ENCODE measurements around the gene SEPTIN2.

The SEPTIN2 gene

DNA sequence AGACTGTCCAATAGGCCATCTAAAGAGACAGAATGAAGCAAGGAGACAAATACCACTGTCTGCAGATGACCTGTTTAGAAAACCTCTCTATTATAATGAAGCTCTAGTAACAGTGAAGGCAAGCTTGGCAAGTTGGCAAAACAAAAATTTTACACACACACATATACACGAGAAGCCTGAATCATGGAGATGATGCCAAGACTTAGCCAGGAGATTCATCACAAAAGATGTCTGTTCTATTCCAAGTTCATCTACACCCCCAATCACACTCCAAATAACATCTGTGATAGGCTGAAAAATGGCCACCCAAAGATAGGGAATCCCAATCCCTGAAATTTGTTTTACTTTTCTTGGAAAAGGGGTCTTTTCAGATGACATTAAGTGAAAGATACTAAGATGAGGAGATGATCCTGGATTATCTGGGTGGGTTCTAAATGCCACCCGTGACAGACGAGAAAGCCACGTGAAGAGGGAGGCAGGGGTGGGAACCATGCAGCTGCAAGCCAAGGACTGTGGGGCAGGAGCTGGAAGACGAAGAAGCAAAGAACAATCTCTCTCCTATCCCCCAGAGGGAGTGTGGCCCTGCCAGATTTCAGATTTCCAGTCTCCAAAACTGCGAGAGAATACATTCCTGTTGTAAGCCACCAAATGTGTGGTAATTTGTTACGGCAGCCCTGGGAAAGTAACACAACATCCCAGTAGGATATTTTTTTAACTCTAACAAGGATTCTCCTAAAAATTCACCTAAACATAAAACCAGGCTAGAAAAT lies 20.2 kb upstream of the SEPTIN2 start:
- DNase-seq, result no peak
- peaks cover 8% of the 10 kb centered on the region for H3K36me3 Mint-ChIP-seq (ENCODE audit: insufficient read depth)
- no peak overlapping the region for H3K4me3 Mint-ChIP-seq
- H3K9me3 Mint-ChIP-seq, result no peaks in the 10 kb centered on the region
- H3K27ac Mint-ChIP-seq, result no peak overlapping the region
- H3K27me3 Mint-ChIP-seq, result no peaks in the 10 kb centered on the region
- no peak for ATAC-seq (replicated peaks)
- H3K4me1 Mint-ChIP-seq (ENCODE audit: low read depth in 2 of 2), result peaks cover 43 to 56% of the 10 kb centered on the region in 2 donors

DNA sequence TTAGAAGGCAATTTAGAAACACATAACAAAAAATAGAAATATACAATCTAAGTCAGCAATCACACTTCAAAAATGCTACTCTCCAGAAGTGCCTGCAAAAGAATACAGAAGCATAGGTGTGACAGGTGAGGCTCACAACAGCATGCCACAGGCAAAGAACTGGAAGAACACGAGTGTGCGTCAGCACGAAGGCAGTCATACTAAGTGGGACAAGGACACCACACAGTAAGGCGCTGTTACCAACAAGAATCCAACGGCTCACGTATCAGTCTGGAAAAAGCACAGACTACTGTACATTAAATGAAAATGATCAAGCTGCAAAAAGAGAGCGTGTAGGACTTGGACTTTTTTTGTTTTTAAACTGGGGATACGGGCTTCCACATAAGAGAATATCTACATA lies 19.0 kb upstream of the SEPTIN2 start:
- DNase-seq (no peak), ATAC-seq (replicated peaks) (no peak)
- Mint-ChIP-seq H3K36me3 (ENCODE audit: insufficient read depth) (peaks cover 8% of the 10 kb centered on the region), H3K4me1 (ENCODE audit: low read depth in 2 of 2) (peaks cover 42 to 46% of the 10 kb centered on the region in 2 donors), H3K27me3 (no peaks in the 10 kb centered on the region), H3K9me3 (no peaks in the 10 kb centered on the region), H3K27ac (peak overlapping the region in 1 of 2 donors; percentile 27), H3K4me3 (no peak overlapping the region)

DNA sequence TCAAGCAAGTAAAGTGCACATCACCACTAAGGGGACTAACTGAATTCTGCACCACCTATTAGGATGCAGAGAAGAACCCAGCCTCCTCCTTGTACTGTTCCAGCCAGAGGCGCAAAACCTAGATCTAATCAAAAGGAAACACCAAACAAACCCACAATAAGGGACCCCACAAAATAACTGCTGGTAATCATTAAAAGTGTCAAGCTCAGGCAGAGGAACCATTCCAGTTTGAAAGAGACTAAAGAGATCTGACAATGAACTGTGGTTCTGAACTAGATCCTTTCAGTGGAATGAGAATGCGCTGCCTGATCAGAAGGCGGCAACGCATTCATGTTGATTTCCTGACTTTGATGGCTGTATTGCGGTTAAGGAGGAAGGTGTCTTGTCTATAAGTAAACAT lies 17.1 kb upstream of the SEPTIN2 start:
- H3K4me1 Mint-ChIP-seq (ENCODE audit: low read depth in 2 of 2), result peaks cover 45 to 49% of the 10 kb centered on the region in 2 donors

DNA sequence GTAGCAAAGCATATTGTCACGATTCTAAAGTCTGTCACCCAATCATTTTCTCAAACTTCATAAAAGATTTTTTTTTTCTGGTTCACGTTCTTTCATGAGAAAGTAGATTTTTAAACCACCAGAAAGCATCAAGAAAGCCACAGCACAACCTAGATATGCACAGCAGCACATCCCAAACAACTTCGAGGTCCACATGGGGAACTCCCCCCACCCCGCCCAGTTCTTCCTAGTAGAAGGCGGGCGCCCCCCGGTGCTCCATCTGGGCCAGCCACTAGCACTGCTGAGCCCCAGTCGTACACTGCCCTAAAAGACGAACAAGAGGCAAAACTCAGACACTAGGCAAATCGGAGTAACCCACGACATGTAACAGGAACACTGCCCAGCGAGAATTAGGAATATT lies 15.7 kb upstream of the SEPTIN2 start:
- DNase-seq, result peak in 2 of 3 experiments; percentile 27 to 35
- Mint-ChIP-seq H3K4me1 (ENCODE audit: low read depth in 2 of 2) (peaks cover 50 to 57% of the 10 kb centered on the region in 2 donors), H3K4me3 (peak overlapping the region in 1 of 2 donors; percentile 62), H3K36me3 (ENCODE audit: insufficient read depth) (peaks cover 8% of the 10 kb centered on the region), H3K27ac (peak overlapping the region in 1 of 2 donors; percentile 54), H3K9me3 (no peaks in the 10 kb centered on the region), H3K27me3 (no peaks in the 10 kb centered on the region)
- peak; percentile 76 for ATAC-seq (replicated peaks)

More for the DNA sequence above, 17.1 kb upstream of the SEPTIN2 start:
- Mint-ChIP-seq H3K27ac (peak overlapping the region; percentile 9 to 86), H3K4me3 (peak overlapping the region; percentile 58 to 62), H3K36me3 (ENCODE audit: insufficient read depth) (peaks cover 8% of the 10 kb centered on the region), H3K27me3 (no peaks in the 10 kb centered on the region), H3K9me3 (no peaks in the 10 kb centered on the region)
- no peak for DNase-seq
- ATAC-seq (replicated peaks), result peak; percentile 67

DNA sequence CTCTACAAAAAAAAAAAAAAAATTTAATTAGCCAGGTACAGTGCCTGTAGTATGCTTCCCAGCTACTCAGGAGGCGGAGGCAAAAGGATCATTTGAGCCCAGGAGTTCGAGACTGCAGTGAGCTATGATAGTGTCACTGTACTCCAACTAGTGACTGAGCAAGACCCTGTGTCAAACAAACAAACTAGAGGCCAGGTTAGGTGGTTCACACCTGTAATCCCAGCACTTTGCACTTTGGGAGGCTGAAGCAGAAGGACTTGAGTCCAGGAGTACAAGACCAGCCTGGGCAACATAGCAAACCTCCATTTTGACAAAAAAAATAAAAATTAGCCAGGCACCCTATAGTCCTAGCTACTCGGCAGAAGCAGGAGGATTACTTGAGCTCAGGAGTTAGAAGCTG lies 13.6 kb upstream of the SEPTIN2 start:
- H3K9me3 Mint-ChIP-seq, result no peaks in the 10 kb centered on the region
- H3K27me3 Mint-ChIP-seq, result no peaks in the 10 kb centered on the region
- ATAC-seq (replicated peaks) (no peak), DNase-seq (no peak)
- no peak overlapping the region for H3K4me3 Mint-ChIP-seq
- peaks cover 46 to 50% of the 10 kb centered on the region in 2 donors for H3K4me1 Mint-ChIP-seq (ENCODE audit: low read depth in 2 of 2)
- H3K36me3 Mint-ChIP-seq (ENCODE audit: insufficient read depth), result peaks cover 10% of the 10 kb centered on the region
- no peak overlapping the region for H3K27ac Mint-ChIP-seq

DNA sequence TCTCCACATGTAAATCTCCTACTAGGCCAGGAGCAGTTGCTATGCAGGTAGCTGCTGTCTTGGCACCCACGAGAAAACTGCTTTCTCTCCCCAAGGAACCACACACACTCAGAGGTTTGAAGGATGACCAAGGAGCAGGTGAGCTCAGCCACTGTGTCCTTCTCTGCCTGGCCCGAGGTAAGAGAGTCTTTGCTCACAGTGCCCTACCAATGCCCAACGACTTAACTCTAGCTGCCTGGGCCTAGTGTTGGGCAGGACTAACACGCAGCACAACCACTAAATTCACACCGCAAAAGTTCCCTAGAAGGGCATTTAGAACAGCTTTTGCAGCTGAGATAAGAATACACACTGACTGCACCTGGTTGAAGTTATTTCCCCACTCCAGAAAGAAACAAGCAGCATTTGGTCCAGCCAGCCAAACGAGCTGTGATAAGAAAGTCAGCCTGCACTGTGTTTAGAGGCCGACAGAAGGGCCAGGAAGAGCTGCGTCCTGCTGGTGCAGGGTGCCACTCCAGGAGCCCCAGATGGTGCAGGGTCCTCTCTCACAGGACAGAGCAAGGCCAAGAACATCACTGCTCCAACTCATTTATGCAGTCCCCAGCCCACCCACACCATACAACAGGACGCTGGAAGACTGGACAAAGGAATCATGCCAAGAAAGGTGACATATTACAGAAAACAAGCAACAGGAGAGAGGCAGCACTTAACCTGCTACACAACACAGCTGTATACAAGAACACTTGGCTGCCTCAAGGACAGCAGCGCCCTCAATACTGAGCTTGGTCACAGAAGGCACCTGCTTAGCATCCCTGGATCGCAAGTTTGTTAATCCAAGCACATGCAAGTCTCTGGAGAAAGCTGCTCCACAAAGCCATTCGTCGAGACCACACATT lies 12.7 kb upstream of the SEPTIN2 start:
- Mint-ChIP-seq H3K27me3 (no peaks in the 10 kb centered on the region), H3K27ac (peak overlapping the region in 1 of 2 donors; percentile 89), H3K4me1 (ENCODE audit: low read depth in 2 of 2) (peaks cover 42 to 45% of the 10 kb centered on the region in 2 donors), H3K4me3 (no peak overlapping the region), H3K9me3 (no peaks in the 10 kb centered on the region), H3K36me3 (ENCODE audit: insufficient read depth) (peaks cover 4% of the 10 kb centered on the region)
- no peak for DNase-seq
- no peak for ATAC-seq (replicated peaks)

DNA sequence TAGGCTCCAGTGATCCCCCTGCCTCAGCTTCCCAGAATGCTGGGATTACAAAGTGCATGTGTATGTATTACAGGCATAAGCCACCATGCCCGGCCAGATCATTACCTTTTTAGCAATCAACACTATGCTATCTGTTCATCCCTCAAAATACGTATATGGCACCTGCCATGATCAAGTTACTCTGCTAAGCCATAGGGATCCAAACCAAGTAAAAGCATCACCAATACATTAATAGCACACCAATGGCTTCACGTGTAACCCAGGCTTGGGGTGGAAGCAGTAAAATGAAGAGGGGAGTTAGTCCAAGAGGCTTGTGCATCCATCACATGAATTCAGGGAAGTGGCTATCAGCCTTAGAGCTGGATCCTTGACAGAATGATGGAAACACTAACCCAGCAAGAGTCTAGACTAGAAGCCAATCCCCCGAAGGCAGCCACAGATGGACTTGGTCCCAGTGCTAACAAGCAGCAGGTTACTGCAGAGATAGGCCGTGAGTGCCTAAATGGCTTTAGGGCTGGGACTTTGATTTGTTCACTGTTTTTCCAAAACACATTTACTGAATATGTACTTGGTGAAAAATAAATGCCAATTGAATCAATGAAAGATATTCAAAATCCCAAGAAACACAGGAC lies 11.6 kb upstream of the SEPTIN2 start:
- H3K27ac Mint-ChIP-seq, result peak overlapping the region; percentile 71 to 89
- ATAC-seq (replicated peaks) (no peak), DNase-seq (no peak)
- peaks cover 4% of the 10 kb centered on the region for H3K36me3 Mint-ChIP-seq (ENCODE audit: insufficient read depth)
- no peak overlapping the region for H3K4me3 Mint-ChIP-seq
- no peaks in the 10 kb centered on the region for H3K27me3 Mint-ChIP-seq
- H3K9me3 Mint-ChIP-seq, result no peaks in the 10 kb centered on the region
- peaks cover 41 to 43% of the 10 kb centered on the region in 2 donors for H3K4me1 Mint-ChIP-seq (ENCODE audit: low read depth in 2 of 2)

DNA sequence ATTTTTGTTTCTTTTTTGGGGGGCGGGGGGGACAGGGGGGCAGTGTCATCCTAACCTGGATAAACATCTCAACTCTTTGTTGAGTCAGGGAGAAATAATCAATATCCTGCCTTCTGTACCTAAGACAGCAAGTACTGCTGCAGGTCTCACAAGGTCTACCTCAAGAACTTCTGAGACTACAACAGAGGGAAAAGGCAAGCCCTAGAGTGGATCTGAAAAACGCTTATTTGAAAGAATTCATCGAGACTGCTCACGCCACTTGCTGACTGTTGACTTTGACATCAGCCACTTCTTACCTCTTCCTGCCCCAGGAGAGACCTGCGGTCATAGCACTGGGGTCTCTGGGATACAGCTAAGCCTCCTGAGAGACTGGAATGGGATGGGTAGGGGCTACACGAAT lies 8.7 kb upstream of the SEPTIN2 start:
- Mint-ChIP-seq H3K4me1 (ENCODE audit: low read depth in 2 of 2) (peaks cover 46 to 59% of the 10 kb centered on the region in 2 donors), H3K27me3 (no peaks in the 10 kb centered on the region), H3K4me3 (no peak overlapping the region), H3K27ac (peak overlapping the region in 1 of 2 donors; percentile 89), H3K9me3 (no peaks in the 10 kb centered on the region), H3K36me3 (ENCODE audit: insufficient read depth) (peaks cover 4% of the 10 kb centered on the region)
- DNase-seq (no peak), ATAC-seq (replicated peaks) (no peak)

DNA sequence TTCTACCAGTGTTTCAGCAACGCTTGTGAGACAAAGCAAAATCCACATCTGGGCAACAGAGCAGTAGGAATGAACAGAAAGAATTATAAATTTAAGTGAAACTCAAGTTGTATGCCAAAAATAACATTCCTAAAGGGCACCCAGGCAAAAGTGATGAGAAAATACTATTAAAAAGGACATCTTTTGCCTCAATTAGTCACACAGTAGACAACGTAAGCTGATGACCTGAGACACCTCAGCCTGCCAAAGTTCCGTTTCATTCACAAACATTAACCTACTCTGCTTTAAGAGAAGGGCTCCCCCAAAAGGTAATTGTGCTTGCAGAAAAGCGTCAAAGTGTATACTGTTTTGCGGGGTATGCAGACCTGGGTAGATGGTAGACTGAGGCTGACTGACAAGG lies 7.5 kb upstream of the SEPTIN2 start:
- ATAC-seq (replicated peaks) (no peak), DNase-seq (no peak)
- Mint-ChIP-seq H3K36me3 (ENCODE audit: insufficient read depth) (peaks cover 4% of the 10 kb centered on the region), H3K9me3 (no peaks in the 10 kb centered on the region), H3K27ac (peak overlapping the region; percentile 56 to 88), H3K27me3 (no peaks in the 10 kb centered on the region), H3K4me1 (ENCODE audit: low read depth in 2 of 2) (peaks cover 44 to 54% of the 10 kb centered on the region in 2 donors), H3K4me3 (no peak overlapping the region)

DNA sequence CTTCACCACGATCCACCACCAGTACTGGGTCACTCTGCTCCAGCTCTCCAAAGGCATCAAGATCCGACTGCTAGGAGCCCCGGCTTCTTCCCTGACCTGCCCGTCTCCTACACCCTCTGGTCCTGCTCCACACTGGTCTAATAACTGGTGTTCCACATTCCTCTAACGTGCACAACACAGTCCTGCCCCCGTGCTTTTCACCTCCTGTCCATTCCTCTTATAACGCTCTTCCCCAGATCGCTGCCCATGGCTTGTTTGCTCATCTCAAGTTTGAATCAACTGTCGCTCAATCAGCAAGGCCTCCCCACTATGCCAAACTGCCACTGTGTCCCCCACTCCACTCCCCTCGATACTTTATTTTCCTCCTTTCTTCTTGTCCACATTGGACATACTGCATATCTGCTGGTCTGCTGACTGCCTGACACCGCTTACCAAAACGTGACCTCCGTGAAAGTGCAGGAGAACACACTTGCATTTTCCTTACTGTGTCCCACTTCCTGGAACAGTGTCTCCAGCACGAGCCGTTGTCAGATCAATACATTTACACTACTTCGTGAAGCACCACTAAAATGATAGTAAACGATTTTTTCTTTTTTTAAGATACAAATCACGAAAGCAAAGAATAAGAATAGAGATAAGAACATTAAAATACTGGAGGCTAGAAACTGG lies 6.8 kb upstream of the SEPTIN2 start:
- Mint-ChIP-seq H3K27ac (peak overlapping the region; percentile 88 to 93), H3K4me1 (ENCODE audit: low read depth in 2 of 2) (peaks cover 42 to 55% of the 10 kb centered on the region in 2 donors), H3K4me3 (peak overlapping the region in 1 of 2 donors; percentile 20), H3K9me3 (no peaks in the 10 kb centered on the region), H3K27me3 (no peaks in the 10 kb centered on the region), H3K36me3 (ENCODE audit: insufficient read depth) (peaks cover 4% of the 10 kb centered on the region)
- DNase-seq (no peak), ATAC-seq (replicated peaks) (no peak)

DNA sequence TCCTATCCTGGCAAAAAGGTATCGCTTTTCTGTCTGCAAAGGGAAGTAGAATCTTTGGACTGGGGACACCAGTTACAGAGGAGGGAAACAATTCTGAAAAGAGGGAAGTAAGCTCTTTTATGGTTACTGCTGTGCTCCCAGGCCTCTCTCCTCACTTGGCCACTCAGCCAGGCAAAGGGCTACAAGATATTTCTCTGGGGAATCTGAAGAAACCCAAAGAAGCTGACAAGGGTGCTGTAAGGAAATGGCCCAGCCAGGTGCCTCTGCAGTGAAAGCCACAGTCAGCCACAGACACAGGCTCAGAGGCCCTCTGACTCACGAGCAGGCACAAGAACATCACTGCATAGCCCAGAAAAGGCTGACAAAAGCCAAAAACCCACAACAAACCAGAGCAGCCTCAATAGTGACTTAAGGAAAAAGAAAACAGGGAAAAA lies 6.0 kb upstream of the SEPTIN2 start:
- H3K4me1 Mint-ChIP-seq (ENCODE audit: low read depth in 2 of 2), result peaks cover 43 to 59% of the 10 kb centered on the region in 2 donors
- DNase-seq, result peak; percentile 41 to 53 (median 52)
- ATAC-seq (replicated peaks), result peak; percentile 86

DNA sequence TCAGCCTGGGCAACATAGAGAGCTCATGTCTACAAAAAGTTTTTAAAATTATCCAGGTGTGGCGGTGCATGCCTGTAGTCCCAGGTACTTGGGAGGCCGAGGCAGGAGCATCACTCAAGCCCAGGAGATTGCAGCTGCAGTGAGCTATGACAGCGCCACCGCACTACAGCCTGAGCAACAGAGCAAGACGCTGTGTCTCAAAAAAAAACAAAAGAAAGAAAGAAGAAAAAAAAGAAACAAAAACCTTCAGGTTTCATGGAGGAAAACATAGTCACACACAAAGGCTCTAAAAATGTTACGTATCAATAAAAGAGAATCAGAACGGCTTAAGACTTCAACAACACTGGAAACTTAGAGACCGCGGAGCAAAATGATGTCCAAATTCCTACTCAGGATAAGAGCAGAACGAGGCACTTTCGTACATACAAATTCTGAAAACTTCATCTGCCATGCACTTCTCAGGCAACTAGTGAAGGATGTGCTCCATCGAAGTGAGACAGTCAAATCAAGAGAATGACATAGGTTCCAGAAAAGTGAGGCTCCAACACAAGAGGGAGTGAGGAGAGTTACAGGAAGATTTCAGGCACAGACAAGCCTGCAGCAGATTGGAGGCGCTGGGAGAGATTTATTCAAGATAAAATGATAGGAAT lies 4.7 kb upstream of the SEPTIN2 start:
- no peaks in the 10 kb centered on the region for H3K9me3 Mint-ChIP-seq
- DNase-seq, result no peak
- no peaks in the 10 kb centered on the region for H3K27me3 Mint-ChIP-seq
- peak overlapping the region; percentile 15 to 47 for H3K27ac Mint-ChIP-seq
- H3K4me1 Mint-ChIP-seq (ENCODE audit: low read depth in 2 of 2), result peaks cover 38 to 51% of the 10 kb centered on the region in 2 donors
- ATAC-seq (replicated peaks), result no peak
- H3K36me3 Mint-ChIP-seq (ENCODE audit: insufficient read depth), result peaks cover 9% of the 10 kb centered on the region
- H3K4me3 Mint-ChIP-seq, result peak overlapping the region in 1 of 2 donors; percentile 2

More for the DNA sequence above, 6.0 kb upstream of the SEPTIN2 start:
- Mint-ChIP-seq H3K36me3 (ENCODE audit: insufficient read depth) (peaks cover 4% of the 10 kb centered on the region), H3K27me3 (no peaks in the 10 kb centered on the region), H3K4me3 (peak overlapping the region; percentile 20 to 36), H3K9me3 (no peaks in the 10 kb centered on the region), H3K27ac (peak overlapping the region; percentile 88 to 93)

Data from effector memory CD8-positive, alpha-beta T cell (primary cell).